Cardiac muscle cell (in vitro differentiated cells and primary cell): Measurements from ENCODE around the gene ARHGEF38. TPM values are rescaled to one million over a fixed set of nuclear protein-coding genes. Genes with fewer than 3 reads are reported as not detected.

Experiments used
- DNase-seq, 2 donors: peaks; one replicate each; pipeline versions ENCODE4 v3.0.0 to v3.0.0-alpha.2; 2010 to 2017; ENCODE audit warnings: low read depth in 1 of 2, low spot score in 1 of 2
- H3K27ac ChIP-seq: fragments of 200-600 bp; sonication (generic); 2 replicates; pipeline ENCODE4 v1.5.1; 2016
- H3K27me3 ChIP-seq: fragments of 200-600 bp; sonication (generic); 2 replicates; pipeline ENCODE4 v1.6.0; 2016; ENCODE audit warnings: control low read depth
- H3K36me3 ChIP-seq: fragments of 200-600 bp; sonication (generic); 2 replicates; pipeline ENCODE4 v1.5.1; 2016; ENCODE audit warnings: control low read depth
- H3K4me1 ChIP-seq: fragments of 200-600 bp; sonication (generic); 2 replicates; pipeline ENCODE4 v1.8.1; 2017; ENCODE audit warnings: low read depth, mild to moderate bottlenecking, mixed run types
- H3K4me3 ChIP-seq: fragments of 200-600 bp; sonication (generic); 2 replicates; pipeline ENCODE4 v1.5.1; 2016; ENCODE audit warnings: mild to moderate bottlenecking
- H3K9me3 ChIP-seq: fragments of 200-600 bp; sonication (generic); 2 replicates; pipeline ENCODE4 v1.5.1; 2017; ENCODE audit warnings: low read depth, mild to moderate bottlenecking, control low read depth
- polyA plus RNA-seq: library from polyadenylated mRNA; unstranded; fragments of >200 nt; fragmentation: Nextera tagmentation; extraction: Ambion mirVana; gene quantifications from 2 replicates; pipeline ENCODE4 v1.2.1, GENCODE V29; 2016
- total RNA-seq: library from RNA; depleted of rRNA; stranded (reverse); fragments of >200 nt; gene quantifications from 2 replicates; pipeline ENCODE4 v1.2.3, GENCODE V29; 2016
- TF ChIP-seq, protein P1 (sequence below): IDR thresholded peaks from 2 replicates; pipeline ENCODE4 v1.5.1; 2012; ENCODE audit warnings: low read depth, mild to moderate bottlenecking, low read length

ARHGEF38 gene
- total and polyA plus RNA-seq, 2 experiments from 2014 or later, result 1.6 TPM; not detected in 1

DNA sequence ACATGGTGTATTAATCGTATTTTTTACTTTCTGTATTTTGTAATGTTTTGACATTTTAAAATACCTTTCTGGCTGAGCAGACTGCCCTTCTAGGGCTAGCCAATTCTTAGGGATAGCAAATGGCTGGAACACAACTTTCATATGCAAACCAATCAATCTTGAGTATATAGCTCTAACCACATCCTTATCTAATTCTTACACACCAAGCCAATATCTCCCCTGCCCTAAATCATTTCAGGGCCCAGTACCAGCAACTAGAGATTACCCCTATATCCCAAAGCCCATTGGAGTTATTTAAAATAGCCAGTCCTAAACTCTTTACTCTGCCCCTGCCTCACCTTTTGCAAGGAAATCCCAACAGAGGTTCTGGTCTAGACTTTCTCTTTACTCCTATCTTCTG is 97.8 kb downstream of the ARHGEF38 start:
- no peaks in the 10 kb centered on the region for H3K4me1 ChIP-seq
- no peaks in the 10 kb centered on the region for H3K36me3 ChIP-seq
- no peaks in the 10 kb centered on the region for H3K9me3 ChIP-seq
- H3K27ac ChIP-seq, result no peak overlapping the region
- TF ChIP-seq, protein P1, sequence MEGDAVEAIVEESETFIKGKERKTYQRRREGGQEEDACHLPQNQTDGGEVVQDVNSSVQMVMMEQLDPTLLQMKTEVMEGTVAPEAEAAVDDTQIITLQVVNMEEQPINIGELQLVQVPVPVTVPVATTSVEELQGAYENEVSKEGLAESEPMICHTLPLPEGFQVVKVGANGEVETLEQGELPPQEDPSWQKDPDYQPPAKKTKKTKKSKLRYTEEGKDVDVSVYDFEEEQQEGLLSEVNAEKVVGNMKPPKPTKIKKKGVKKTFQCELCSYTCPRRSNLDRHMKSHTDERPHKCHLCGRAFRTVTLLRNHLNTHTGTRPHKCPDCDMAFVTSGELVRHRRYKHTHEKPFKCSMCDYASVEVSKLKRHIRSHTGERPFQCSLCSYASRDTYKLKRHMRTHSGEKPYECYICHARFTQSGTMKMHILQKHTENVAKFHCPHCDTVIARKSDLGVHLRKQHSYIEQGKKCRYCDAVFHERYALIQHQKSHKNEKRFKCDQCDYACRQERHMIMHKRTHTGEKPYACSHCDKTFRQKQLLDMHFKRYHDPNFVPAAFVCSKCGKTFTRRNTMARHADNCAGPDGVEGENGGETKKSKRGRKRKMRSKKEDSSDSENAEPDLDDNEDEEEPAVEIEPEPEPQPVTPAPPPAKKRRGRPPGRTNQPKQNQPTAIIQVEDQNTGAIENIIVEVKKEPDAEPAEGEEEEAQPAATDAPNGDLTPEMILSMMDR, result no peak
- DNase-seq, result no peak
- peaks cover under 1% of the 10 kb centered on the region for H3K27me3 ChIP-seq
- H3K4me3 ChIP-seq, result no peak overlapping the region

DNA sequence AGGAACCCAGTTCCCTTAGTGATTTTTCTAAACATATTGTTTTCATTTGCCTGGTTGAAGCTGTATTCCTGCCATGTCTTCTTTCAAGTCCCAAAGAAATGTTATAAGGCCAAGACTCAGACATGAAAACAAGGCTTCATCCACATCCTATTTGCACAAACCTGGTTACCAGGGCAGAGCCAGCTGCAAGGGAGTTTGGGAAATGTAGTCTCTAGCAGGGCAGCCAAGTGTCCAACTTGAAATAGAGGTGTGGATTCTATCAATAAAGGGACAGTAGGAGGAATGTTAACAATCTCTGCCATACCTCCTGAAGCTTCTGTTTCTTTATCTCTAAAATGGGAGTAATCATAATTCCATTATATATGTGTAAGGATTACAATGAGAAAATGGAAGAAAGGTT is 99.5 kb downstream of the ARHGEF38 start:
- Histone ChIP-seq H3K27ac (no peak overlapping the region), H3K9me3 (no peaks in the 10 kb centered on the region), H3K4me1 (no peaks in the 10 kb centered on the region), H3K27me3 (no peaks in the 10 kb centered on the region), H3K4me3 (no peak overlapping the region), H3K36me3 (no peaks in the 10 kb centered on the region)
- TF ChIP-seq, protein P1, result no peak
- no peak for DNase-seq

DNA sequence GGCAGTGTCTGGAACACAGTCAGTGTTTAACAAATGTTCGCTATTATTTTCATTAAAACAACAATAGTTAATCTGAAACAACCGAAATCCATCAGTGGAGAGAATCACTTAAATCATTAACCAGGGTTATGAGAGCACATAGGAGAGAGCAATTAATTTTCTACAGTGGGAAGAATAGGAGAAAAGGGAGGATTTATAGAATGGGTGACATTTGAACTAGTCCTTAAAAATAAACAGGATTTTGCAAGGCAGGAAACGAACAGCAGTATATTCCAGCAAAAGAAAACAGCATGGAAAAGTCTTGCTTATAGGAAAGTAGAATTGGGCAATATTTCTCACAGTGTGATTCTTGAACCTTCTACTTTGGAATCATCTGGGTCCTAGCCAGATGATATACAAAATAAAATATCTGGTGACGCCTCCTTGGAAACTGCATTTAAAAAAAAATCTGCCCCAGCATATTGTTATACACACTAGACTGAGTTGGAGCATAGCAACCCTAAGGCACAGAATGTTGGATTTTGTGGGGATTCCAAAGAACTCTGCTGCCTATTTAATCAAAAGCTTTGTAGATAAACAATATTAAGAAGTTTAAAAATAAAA is 100.0 kb downstream of the ARHGEF38 start:
- H3K4me3 ChIP-seq, result no peak overlapping the region
- TF ChIP-seq, protein P1, result no peak
- H3K27me3 ChIP-seq, result no peaks in the 10 kb centered on the region
- no peak overlapping the region for H3K27ac ChIP-seq
- H3K36me3 ChIP-seq, result no peaks in the 10 kb centered on the region
- H3K9me3 ChIP-seq, result no peaks in the 10 kb centered on the region
- DNase-seq, result no peak
- H3K4me1 ChIP-seq, result no peaks in the 10 kb centered on the region

DNA sequence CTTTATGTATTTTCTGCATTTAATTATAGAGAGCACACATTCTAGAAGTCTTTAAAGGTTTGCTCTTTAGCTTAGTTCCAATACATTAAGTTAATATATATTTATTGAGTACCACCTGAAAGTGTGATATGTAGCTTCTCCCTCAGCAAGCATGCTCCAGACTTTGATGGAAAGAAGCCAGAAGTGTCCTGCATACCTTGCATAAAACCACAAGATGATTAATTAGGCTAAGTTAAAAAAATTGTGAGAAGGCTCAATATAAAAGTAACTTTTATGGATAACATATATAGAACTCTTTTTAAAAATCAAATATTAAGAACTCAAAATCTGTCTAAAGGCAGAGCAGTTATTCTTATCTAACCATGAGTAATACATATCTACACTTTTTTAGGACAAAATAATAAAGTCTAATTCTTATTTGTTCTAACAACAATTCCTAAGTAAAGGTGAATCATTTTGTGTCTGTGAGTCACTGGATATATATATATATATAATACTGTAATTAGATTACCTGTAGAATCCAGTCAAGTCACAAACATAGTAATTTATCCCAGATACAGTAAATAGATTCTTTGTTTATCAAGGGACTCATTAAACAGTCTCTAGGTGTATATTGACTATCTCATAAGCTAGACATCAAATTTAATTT is 104.8 kb downstream of the ARHGEF38 start:
- Histone ChIP-seq H3K4me3 (no peak overlapping the region), H3K27ac (no peak overlapping the region), H3K4me1 (no peaks in the 10 kb centered on the region), H3K9me3 (no peaks in the 10 kb centered on the region), H3K27me3 (no peaks in the 10 kb centered on the region), H3K36me3 (no peaks in the 10 kb centered on the region)
- TF ChIP-seq, protein P1, result no peak
- DNase-seq, result no peak

DNA sequence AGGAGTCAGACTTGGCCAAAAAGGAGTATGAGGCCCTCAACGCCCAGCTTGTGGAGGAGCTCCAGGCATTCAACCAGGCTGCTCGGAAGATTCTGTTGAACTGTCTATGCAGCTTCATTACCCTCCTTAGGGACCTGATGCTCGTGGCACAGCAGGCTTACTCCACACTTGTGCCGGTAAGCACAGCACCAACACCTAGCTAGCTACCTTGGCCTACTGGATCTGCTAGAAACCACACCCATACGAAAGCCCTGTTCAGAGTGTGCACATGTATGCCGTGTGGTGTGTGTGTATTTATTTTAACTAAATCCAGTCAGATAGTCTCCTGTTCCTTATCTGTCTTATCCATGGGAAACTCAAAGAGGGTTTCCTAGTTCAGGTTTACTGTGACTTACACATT is 106.8 kb downstream of the ARHGEF38 start:
- no peak for DNase-seq
- Histone ChIP-seq H3K27ac (no peak overlapping the region), H3K4me3 (no peak overlapping the region), H3K9me3 (no peaks in the 10 kb centered on the region), H3K27me3 (peaks cover under 1% of the 10 kb centered on the region), H3K36me3 (no peaks in the 10 kb centered on the region), H3K4me1 (no peaks in the 10 kb centered on the region)
- TF ChIP-seq, protein P1, result no peak
